H9 (cell line): ENCODE data around the gene INPP5E. TPM values are rescaled to one million over a fixed set of nuclear protein-coding genes. Genes with fewer than 3 reads are reported as not detected.

Experiments
- DNase-seq: peaks from one replicate; pipeline ENCODE4 v3.0.0-alpha.2; 2017
- H2AFZ ChIP-seq: one replicate; pipeline ENCODE4 v1.6.1; 2013; ENCODE audit warnings: mild to moderate bottlenecking, low read length, control low read depth, moderate library complexity
- H2AK5ac ChIP-seq: 2 replicates; pipeline ENCODE4 v1.6.1; 2013; ENCODE audit warnings: low read length, control low read depth, mixed read lengths; ENCODE audit not compliant: insufficient read length
- H2BK120ac ChIP-seq: one replicate; pipeline ENCODE4 v1.6.1; 2013; ENCODE audit warnings: low read depth, mild to moderate bottlenecking, low read length, control low read depth, inconsistent platforms; ENCODE audit not compliant: poor library complexity, severe bottlenecking
- H2BK12ac ChIP-seq: 2 replicates; pipeline ENCODE4 v1.6.1; 2013; ENCODE audit warnings: low read length, control low read depth, mixed read lengths, low read depth; ENCODE audit not compliant: insufficient read length
- H2BK15ac ChIP-seq: 2 replicates; pipeline ENCODE4 v1.6.1; 2013; ENCODE audit warnings: low read depth, low read length, control low read depth
- H2BK20ac ChIP-seq: one replicate; pipeline ENCODE4 v1.6.1; 2013; ENCODE audit warnings: low read depth, mild to moderate bottlenecking, low read length, control low read depth, inconsistent platforms; ENCODE audit not compliant: poor library complexity, severe bottlenecking
- H2BK5ac ChIP-seq: 2 replicates; pipeline ENCODE4 v1.6.1; 2013; ENCODE audit warnings: low read length, control low read depth, mixed read lengths; ENCODE audit not compliant: insufficient read length
- H3K14ac ChIP-seq: 2 replicates; pipeline ENCODE4 v1.6.1; 2013; ENCODE audit warnings: low read length, control low read depth; ENCODE audit not compliant: insufficient read depth
- H3K18ac ChIP-seq: 2 replicates; pipeline ENCODE4 v1.6.1; 2013; ENCODE audit warnings: low read depth, mild to moderate bottlenecking, mixed read lengths, low read length, control low read depth; ENCODE audit not compliant: insufficient read length
- H3K23ac ChIP-seq: 2 replicates; pipeline ENCODE4 v1.6.1; 2013; ENCODE audit warnings: low read length, control low read depth, mixed read lengths, low read depth; ENCODE audit not compliant: insufficient read length
- H3K23me2 ChIP-seq: 2 replicates; pipeline ENCODE4 v1.6.1; 2013; ENCODE audit warnings: low read depth, mild to moderate bottlenecking, mixed read lengths, low read length, control low read depth; ENCODE audit not compliant: insufficient read length, poor library complexity, severe bottlenecking
- H3K27ac ChIP-seq: 2 replicates; pipeline ENCODE4 v1.5.1; 2013; ENCODE audit warnings: low read length, control low read depth, mixed read lengths, low read depth; ENCODE audit not compliant: insufficient read length
- H3K27me3 ChIP-seq: 2 replicates; pipeline ENCODE4 v1.6.1; 2013; ENCODE audit warnings: low read length, control low read depth, inconsistent platforms; ENCODE audit not compliant: insufficient read depth
- H3K4ac ChIP-seq: 2 replicates; pipeline ENCODE4 v1.6.1; 2013; ENCODE audit warnings: low read depth, mild to moderate bottlenecking, control low read depth, inconsistent platforms, low read length, moderate library complexity
- H3K4me1 ChIP-seq: 2 replicates; pipeline ENCODE4 v1.6.1; 2013; ENCODE audit warnings: low read length, control low read depth, inconsistent platforms; ENCODE audit not compliant: insufficient read depth
- H3K4me2 ChIP-seq: 2 replicates; pipeline ENCODE4 v1.6.1; 2013; ENCODE audit warnings: low read length, control low read depth, mixed read lengths; ENCODE audit not compliant: insufficient read length, insufficient read depth
- H3K56ac ChIP-seq: 2 replicates; pipeline ENCODE4 v1.6.1; 2013; ENCODE audit warnings: low read depth, mild to moderate bottlenecking, mixed read lengths, low read length, control low read depth; ENCODE audit not compliant: insufficient read length
- H3K79me1 ChIP-seq: 2 replicates; pipeline ENCODE4 v1.6.1; 2013; ENCODE audit warnings: low read depth, mild to moderate bottlenecking, moderate library complexity, low read length, control low read depth, inconsistent platforms; ENCODE audit not compliant: insufficient read depth, poor library complexity, severe bottlenecking
- H3K79me2 ChIP-seq: 2 replicates; pipeline ENCODE4 v1.6.1; 2013; ENCODE audit warnings: low read length, control low read depth, inconsistent platforms; ENCODE audit not compliant: insufficient read depth
- H3K9ac ChIP-seq: 2 replicates; pipeline ENCODE4 v1.6.1; 2013; ENCODE audit warnings: low read length, control low read depth, mixed read lengths; ENCODE audit not compliant: insufficient read length; ENCODE audit errors: extremely low read depth
- H3K9me3 ChIP-seq: one replicate; pipeline ENCODE4 v1.6.1; 2013; ENCODE audit warnings: low read depth, low read length, inconsistent platforms; ENCODE audit not compliant: control insufficient read depth
- H3T11ph ChIP-seq: one replicate; pipeline ENCODE4 v1.6.1; 2013; ENCODE audit warnings: mild to moderate bottlenecking, low read length, control low read depth, inconsistent platforms
- H4K20me1 ChIP-seq: one replicate; pipeline ENCODE4 v1.6.1; 2013; ENCODE audit not compliant: control insufficient read depth, insufficient read length, insufficient read depth
- H4K5ac ChIP-seq: 2 replicates; pipeline ENCODE4 v1.6.1; 2013; ENCODE audit warnings: low read depth, mild to moderate bottlenecking, mixed read lengths, low read length, control low read depth; ENCODE audit not compliant: insufficient read length
- H4K8ac ChIP-seq: replicated peaks from 2 replicates; pipeline ENCODE4 v1.6.1; 2013; ENCODE audit warnings: low read length, control low read depth, mixed read lengths, low read depth; ENCODE audit not compliant: insufficient read length
- H4K91ac ChIP-seq: 2 replicates; pipeline ENCODE4 v1.6.1; 2013; ENCODE audit warnings: low read depth, mild to moderate bottlenecking, moderate library complexity, mixed read lengths, low read length, control low read depth; ENCODE audit not compliant: insufficient read length
- H3K27ac Mint-ChIP-seq, 3 experiments: 2 replicates in 2 of 3; 3 replicates in 1 of 3; pipeline ENCODE4 v1.8.0; 2020 to 2021; ENCODE audit warnings: mixed read lengths in 3 of 3, mild to moderate bottlenecking in 1 of 3, moderate library complexity in 1 of 3
- H3K27me3 Mint-ChIP-seq: 2 replicates; pipeline ENCODE4 v1.8.0; 2021; ENCODE audit warnings: low read depth, mild to moderate bottlenecking, moderate library complexity, mixed read lengths
- H3K36me3 Mint-ChIP-seq, 3 experiments: 2 replicates in 2 of 3; 3 replicates in 1 of 3; pipeline ENCODE4 v1.8.0; 2020 to 2021; ENCODE audit warnings: low read depth in 3 of 3, mixed read lengths in 3 of 3; ENCODE audit not compliant: insufficient read depth in 1 of 3
- H3K4me1 Mint-ChIP-seq, 2 experiments: 2 replicates each; pipeline ENCODE4 v1.8.0; 2020; ENCODE audit warnings: mixed read lengths in 2 of 2
- H3K4me3 Mint-ChIP-seq, 2 experiments: 2 replicates in 1 of 2; 3 replicates in 1 of 2; pipeline ENCODE4 v1.8.0; 2020 to 2021; ENCODE audit warnings: mild to moderate bottlenecking in 2 of 2, mixed read lengths in 2 of 2, moderate library complexity in 1 of 2
- H3K9me3 Mint-ChIP-seq, 2 experiments: 2 replicates in 1 of 2; 3 replicates in 1 of 2; pipeline ENCODE4 v1.8.0; 2020; ENCODE audit warnings: mild to moderate bottlenecking in 2 of 2, mixed read lengths in 2 of 2, moderate library complexity in 1 of 2
- WGBS: extraction: QIAGEN DNeasy Blood & Tissue Kit; methylation state at CpG from one replicate; pipeline ENCODE4 v1.1.7; 2013; ENCODE audit warnings: missing lambda C conversion rate, low lambda C conversion rate, mixed read lengths; ENCODE audit not compliant: insufficient read length; ENCODE audit errors: extremely low coverage; 5-methylcytosine and 5-hydroxymethylcytosine counted together
- total RNA-seq: library from RNA; stranded (reverse); gene quantifications from 2 replicates; pipeline ENCODE4 v1.2.1, GENCODE V29; 2021
- TF ChIP-seq, protein P1 (sequence below): fragments of 200-600 bp; sonication (generic); conservative IDR thresholded peaks from 3 replicates; pipeline ENCODE4 v1.8.0; 2021; ENCODE audit warnings: antibody characterized with exemption, mild to moderate bottlenecking

The INPP5E gene
- total RNA-seq, 1 experiment from 2014 or later: 21.0 TPM

DNA sequence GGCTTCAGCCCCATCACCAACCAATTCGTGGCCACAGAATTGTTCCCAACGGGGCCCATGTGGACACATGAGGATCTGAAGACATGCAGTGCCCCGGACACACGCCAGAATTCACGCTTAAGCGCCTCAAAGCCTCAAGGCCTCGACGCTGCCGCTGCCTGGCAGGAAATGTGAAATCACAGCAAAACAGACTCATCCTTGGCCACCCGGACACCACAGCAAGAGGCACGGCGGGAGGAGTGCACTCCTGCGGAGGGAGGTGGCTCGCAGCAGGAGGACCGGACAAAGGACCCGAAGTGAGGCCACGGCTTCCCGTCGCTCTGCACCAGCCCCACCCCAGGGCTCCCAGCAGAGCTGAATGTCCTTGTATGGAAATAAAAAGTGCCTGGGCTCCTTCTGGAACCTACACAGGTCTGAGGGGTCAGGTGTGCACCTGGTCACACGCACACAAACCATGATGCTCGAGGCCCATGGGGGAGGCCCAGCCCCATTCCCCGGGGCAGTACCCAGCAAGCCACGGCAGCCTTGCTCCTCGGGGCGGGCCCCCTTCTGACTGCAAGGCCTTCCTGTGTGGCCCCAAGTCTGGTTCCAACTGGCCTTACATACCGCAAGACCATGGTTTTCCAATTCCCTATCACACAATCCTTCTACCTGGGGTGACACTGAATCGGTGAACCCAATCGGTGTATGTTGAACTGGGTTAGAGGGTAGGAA is 33.2 kb upstream of the INPP5E start:
- H2BK120ac ChIP-seq: no peak overlapping the region
- H2AK5ac ChIP-seq: no peak overlapping the region
- H3K56ac ChIP-seq: no peak overlapping the region
- no peaks in the 10 kb centered on the region for H3K23me2 ChIP-seq
- no peak overlapping the region for H2BK15ac ChIP-seq
- no peak overlapping the region for H2BK20ac ChIP-seq
- H4K91ac ChIP-seq: no peak overlapping the region
- H2BK12ac ChIP-seq: no peak overlapping the region
- Mint-ChIP-seq H3K36me3 (peaks cover 37 to 89% (median 81%) of the 10 kb centered on the region in 3 experiments; a peak in 6 of 7 replicates), H3K27ac (no peak overlapping the region), H3K9me3 (no peaks in the 10 kb centered on the region), H3K4me1 (no peaks in the 10 kb centered on the region), H3K4me3 (no peak overlapping the region; a peak in 1 of 5 replicates), H3K27me3 (no peaks in the 10 kb centered on the region)
- no peak overlapping the region for H3K9ac ChIP-seq
- no peaks in the 10 kb centered on the region for H4K20me1 ChIP-seq
- H3K9me3 ChIP-seq: no peaks in the 10 kb centered on the region
- H4K8ac ChIP-seq: no peak overlapping the region
- no peak overlapping the region for H3K23ac ChIP-seq
- no peak overlapping the region for H3K4me2 ChIP-seq
- TF ChIP-seq, protein P1, sequence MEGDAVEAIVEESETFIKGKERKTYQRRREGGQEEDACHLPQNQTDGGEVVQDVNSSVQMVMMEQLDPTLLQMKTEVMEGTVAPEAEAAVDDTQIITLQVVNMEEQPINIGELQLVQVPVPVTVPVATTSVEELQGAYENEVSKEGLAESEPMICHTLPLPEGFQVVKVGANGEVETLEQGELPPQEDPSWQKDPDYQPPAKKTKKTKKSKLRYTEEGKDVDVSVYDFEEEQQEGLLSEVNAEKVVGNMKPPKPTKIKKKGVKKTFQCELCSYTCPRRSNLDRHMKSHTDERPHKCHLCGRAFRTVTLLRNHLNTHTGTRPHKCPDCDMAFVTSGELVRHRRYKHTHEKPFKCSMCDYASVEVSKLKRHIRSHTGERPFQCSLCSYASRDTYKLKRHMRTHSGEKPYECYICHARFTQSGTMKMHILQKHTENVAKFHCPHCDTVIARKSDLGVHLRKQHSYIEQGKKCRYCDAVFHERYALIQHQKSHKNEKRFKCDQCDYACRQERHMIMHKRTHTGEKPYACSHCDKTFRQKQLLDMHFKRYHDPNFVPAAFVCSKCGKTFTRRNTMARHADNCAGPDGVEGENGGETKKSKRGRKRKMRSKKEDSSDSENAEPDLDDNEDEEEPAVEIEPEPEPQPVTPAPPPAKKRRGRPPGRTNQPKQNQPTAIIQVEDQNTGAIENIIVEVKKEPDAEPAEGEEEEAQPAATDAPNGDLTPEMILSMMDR: no peak
- H3K18ac ChIP-seq: no peak overlapping the region
- no peak overlapping the region for H2AFZ ChIP-seq
- H2BK5ac ChIP-seq: no peak overlapping the region
- H3K14ac ChIP-seq: no peak overlapping the region
- no peaks in the 10 kb centered on the region for H3K27me3 ChIP-seq
- no peak overlapping the region for H3K4ac ChIP-seq
- H3K79me1 ChIP-seq: peaks cover 29% of the 10 kb centered on the region
- H3K4me1 ChIP-seq: no peaks in the 10 kb centered on the region
- no peak for DNase-seq
- peaks cover 22% of the 10 kb centered on the region; the same call in 1 of the 2 replicates for H3K79me2 ChIP-seq
- no peak overlapping the region for H3K27ac ChIP-seq
- H4K5ac ChIP-seq: no peak overlapping the region
- no CpG with 5 or more reads among the region's 28 CpGs for WGBS
- no peak overlapping the region for H3T11ph ChIP-seq
